Measurements from ENCODE around the gene PXN. TPM values are rescaled to one million over a fixed set of nuclear protein-coding genes. Genes with fewer than 3 reads are reported as not detected.
"Not testable (repeated sequence)": the region's sequence is repeated elsewhere in the genome, so short reads cannot be mapped to it uniquely, and the experiment has no call there.

The PXN gene
- total RNA-seq, 1 donor from 2014 or later = 282 TPM

- no peak for DNase-seq (ENCODE audit: low spot score in 2 of 2)
- H3K9me3 ChIP-seq = no peaks in the 10 kb centered on the region
- intact Hi-C loops (cut with DNase I) = no loop called here
- no peak overlapping the region for H3K27ac ChIP-seq
- H3K4me3 ChIP-seq = no peak overlapping the region
- peaks cover 22 to 35% of the 10 kb centered on the region in 2 donors for H3K4me1 ChIP-seq
- TF ChIP-seq CTCF (IDR thresholded peaks at IDR 0.05) = no peak
- peaks cover 37 to 39% of the 10 kb centered on the region in 2 donors for H3K36me3 ChIP-seq
- no peaks in the 10 kb centered on the region for H3K27me3 ChIP-seq
These were observed 69.2 kb downstream of the PXN start for GRCh38 chr12:120196363-120196762.

- intact Hi-C loops (cut with DNase I) = loop anchor here (2.0 kb wide), 1 partner anchor 78 kb away; the partner anchor contains the start of gene RAB35
- TF ChIP-seq CTCF (IDR thresholded peaks at IDR 0.05) = no peak
- H3K27me3 ChIP-seq = no peaks in the 10 kb centered on the region
- peak; percentile 16 to 90 for DNase-seq (ENCODE audit: low spot score in 2 of 2)
- no peaks in the 10 kb centered on the region for H3K9me3 ChIP-seq
- peak within 1 kb of the TSS; percentile 72 to 82 for H3K4me3 ChIP-seq
- peaks cover 37 to 44% of the 10 kb centered on the region in 2 donors for H3K36me3 ChIP-seq
- peaks cover 15 to 29% of the 10 kb centered on the region in 2 donors for H3K4me1 ChIP-seq
- H3K27ac ChIP-seq = peak within 1 kb of the TSS; percentile 75 to 90
These were observed 70.8 kb downstream of the PXN start, which contains the start of gene GCN1 for GRCh38 chr12:120194534-120195395. Gene GCN1 (minus strand): TSS chr12:120194715. CDS start chr12:120194697, 18 bp downstream.

GRCh38 chr12:120194226-120194533, 71.3 kb downstream of the PXN start:
- peak overlapping the region; percentile 72 to 82 for H3K4me3 ChIP-seq
- peaks cover 32 to 47% of the 10 kb centered on the region in 2 donors for H3K36me3 ChIP-seq
- peaks cover 9 to 23% of the 10 kb centered on the region in 2 donors for H3K4me1 ChIP-seq
- H3K9me3 ChIP-seq = no peaks in the 10 kb centered on the region
- TF ChIP-seq CTCF (IDR thresholded peaks at IDR 0.05) = no peak
- intact Hi-C loops (cut with DNase I) = loop anchor here (2.0 kb wide), 1 partner anchor 77 kb away; the partner anchor contains the start of gene RAB35
- H3K27me3 ChIP-seq = no peaks in the 10 kb centered on the region
- no peak for DNase-seq (ENCODE audit: low spot score in 2 of 2)
- H3K27ac ChIP-seq = peak overlapping the region; percentile 75 to 90

- intact Hi-C loops (cut with DNase I); H3K27me3 ChIP-seq; H3K27ac ChIP-seq; DNase-seq (ENCODE audit: low spot score in 2 of 2); H3K9me3 ChIP-seq: not testable (repeated sequence)
- H3K36me3 ChIP-seq = peaks cover 24 to 47% of the 10 kb centered on the region in 2 donors
- H3K4me3 ChIP-seq = peak overlapping the region; percentile 72 to 82
- H3K4me1 ChIP-seq = peaks cover 6 to 19% of the 10 kb centered on the region in 2 donors
These were observed 72.2 kb downstream of the PXN start for GRCh38 chr12:120193286-120193685.

- TF ChIP-seq CTCF (IDR thresholded peaks at IDR 0.05) = no peak
- peaks cover 20 to 47% of the 10 kb centered on the region in 2 donors for H3K36me3 ChIP-seq
- H3K4me1 ChIP-seq = peaks cover 6 to 17% of the 10 kb centered on the region in 2 donors
- H3K27me3 ChIP-seq = no peaks in the 10 kb centered on the region
- H3K9me3 ChIP-seq = no peaks in the 10 kb centered on the region
- DNase-seq (ENCODE audit: low spot score in 2 of 2) = no peak
- H3K4me3 ChIP-seq = no peak overlapping the region
- intact Hi-C loops (cut with DNase I) = no loop called here
- no peak overlapping the region for H3K27ac ChIP-seq
These were observed 74.5 kb downstream of the PXN start for GRCh38 chr12:120190985-120191480.

GRCh38 chr12:120190386-120190785, 75.1 kb downstream of the PXN start:
- Histone ChIP-seq H3K27ac (no peak overlapping the region), H3K27me3 (no peaks in the 10 kb centered on the region), H3K36me3 (peaks cover 25 to 49% of the 10 kb centered on the region in 2 donors), H3K4me3 (no peak overlapping the region), H3K9me3 (no peaks in the 10 kb centered on the region), H3K4me1 (peaks cover 6 to 17% of the 10 kb centered on the region in 2 donors)
- no peak for DNase-seq (ENCODE audit: low spot score in 2 of 2)
- intact Hi-C loops (cut with DNase I) = no loop called here
- no peak for TF ChIP-seq CTCF (IDR thresholded peaks at IDR 0.05)
